HG03139 (cell line): ENCODE data around the gene MSL3B.

Experiments
- ATAC-seq: cut with Tn5 transposase; IDR thresholded peaks from one replicate; pipeline ENCODE4 v1.9.1; 2021; ENCODE audit not compliant: unreplicated experiment

Gene MSL3B

DNA sequence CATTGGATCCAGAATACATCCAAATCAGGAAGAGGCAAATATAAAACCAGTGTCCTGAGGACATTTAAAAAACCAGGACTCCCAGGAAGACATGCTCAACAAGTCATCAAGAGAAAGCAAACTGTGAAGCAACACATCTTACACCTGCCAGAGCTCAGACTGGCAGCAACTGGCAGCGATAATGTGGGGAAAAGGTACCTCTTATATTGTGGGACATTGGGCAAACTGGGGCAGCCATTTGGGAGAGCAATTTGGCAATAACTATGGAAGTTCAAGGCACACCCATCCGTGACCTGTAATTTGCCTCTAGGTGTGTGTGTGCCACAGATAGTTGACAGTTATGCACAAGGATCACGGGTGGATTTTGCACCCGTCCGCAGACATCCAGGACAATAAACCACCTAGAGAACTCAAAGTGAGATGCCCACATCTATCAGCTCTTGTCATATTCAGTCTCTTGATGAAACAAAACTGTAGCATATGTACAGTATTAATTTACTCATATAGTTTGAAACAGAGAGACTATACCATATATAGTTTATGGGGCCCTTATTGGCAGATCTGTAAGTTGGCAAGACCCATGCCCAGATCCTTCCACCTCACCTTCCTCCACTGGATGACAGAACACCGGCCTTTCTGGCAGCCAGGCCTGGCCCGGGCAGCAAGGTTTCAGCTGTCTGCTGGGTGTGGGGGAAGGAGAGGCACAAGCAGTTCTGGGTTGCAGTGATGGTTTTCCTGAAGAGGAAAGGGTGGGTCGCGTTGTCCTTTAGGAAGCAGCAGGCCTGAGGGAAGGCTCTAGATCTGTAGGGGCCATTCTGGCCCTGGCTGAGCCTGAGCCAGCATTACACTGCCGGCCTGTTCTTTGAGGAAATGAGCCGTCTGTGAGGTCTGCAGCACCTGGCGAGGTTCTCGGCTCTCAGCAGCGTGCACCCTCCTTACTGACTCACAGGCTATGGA, 32.7 kb downstream of the MSL3B start:
- no peak for ATAC-seq

DNA sequence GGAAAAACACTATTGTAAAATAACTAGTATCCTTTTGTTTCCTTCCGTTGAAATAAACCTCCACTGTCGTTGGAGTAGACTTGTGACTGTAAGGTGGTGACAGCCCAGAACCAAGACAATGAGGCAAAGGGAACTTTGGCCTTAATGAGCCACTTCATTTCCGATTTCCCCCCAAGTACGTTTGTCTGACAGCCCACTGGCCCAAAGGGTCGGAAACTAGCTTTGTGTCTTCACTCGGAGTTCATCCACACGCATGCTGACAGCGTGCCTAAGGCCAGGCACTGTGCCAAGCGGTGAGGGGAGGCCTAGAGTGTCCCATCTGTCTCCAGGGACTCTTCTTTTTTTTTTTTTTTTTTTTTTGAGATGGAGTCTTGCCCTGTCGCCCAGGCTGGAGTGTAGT, 34.8 kb downstream of the MSL3B start:
- no peak for ATAC-seq

DNA sequence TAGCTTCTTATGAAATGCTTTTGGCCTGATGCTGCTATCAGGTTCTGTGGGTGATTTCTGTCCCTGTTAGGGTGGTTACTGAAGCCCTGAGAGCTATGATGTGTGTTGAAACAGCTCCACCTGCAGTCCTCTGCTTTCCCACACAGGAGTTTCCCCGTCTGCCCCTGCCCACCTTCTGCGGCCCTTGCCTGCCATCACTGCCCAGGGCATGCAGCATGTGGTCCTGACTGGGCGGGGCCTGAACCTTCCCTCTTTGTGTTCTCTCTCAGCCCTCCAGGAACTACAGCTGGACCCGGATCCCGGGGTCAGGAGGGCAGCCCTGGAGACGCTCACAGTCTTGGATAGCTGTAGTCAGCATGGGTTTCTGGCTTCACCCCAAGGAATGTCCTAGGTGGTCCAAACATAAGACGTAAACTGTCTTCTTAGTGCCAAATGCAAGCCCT, 35.3 kb downstream of the MSL3B start:
- no peak for ATAC-seq

DNA sequence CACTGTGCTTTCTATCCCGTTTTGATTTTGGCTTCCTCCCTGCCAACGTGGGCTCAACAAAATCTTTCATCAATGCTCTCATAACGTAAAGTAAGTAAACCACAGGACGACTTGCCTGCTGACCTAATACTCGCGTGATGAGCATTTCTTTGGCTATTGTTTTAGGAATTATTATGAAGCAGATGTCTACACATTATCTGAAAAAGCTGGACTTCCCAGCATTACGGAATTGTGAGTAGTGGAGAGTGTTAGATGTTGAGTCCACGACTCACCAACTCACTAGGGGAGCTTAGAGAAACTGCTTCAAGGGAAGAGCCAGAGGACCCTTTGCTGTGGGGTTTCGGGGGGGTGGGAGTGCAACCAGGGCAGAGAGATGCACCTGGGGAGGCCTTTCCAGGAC, 35.8 kb downstream of the MSL3B start:
- ATAC-seq = no peak

DNA sequence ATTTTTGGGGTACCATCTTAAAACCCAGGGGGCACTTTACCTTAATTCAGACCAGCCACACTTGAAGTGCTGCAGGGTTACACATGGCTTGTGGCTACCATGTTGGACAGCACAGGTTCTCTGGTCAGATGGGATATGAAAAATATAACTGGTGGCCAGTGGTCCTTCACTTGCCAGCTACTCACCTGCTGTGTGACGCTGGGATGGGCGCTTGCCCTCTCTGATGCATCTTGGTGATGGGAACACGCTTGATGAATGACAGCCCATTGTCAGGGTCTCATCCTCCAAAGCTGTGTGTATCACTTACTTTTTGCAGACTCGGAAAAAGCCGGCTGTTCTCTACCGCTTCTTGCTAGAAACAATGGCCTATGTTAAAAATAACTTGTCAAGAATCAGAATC, 36.3 kb downstream of the MSL3B start:
- ATAC-seq = no peak

DNA sequence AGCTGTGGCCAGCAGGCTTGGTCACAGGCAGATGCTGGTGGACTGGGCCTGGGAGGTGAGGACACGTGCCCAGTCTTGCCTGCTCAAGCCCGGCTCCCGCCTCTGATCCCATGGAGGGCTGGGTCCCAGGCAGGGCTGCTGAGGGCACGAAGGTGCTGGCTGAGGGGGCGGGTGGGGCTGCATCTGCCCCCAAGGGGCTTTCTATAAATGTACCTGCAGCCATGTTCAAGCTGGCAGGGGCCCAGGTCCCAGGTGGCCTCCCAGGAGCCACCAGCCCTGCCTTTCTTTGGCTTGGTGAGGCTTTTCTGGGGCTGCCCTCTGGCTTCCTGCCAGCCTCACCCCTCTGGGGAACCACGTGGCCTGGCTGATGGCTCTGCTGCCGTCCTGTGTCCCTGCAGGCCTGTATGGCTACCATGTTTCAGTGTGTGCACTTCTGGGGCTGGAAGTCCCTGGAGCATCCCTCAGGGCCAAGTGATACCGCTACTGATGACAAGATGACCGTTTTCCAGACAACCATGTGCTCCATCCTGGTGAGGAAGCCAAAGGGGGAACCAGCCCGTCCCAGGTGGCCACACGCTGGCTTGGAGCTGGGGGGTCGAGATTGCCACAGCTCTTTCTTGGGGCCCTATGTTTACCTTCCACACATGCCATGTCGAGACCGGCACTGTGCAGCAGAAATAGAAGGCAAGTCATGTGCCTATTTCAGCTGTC, 37.0 kb downstream of the MSL3B start:
- no peak for ATAC-seq

DNA sequence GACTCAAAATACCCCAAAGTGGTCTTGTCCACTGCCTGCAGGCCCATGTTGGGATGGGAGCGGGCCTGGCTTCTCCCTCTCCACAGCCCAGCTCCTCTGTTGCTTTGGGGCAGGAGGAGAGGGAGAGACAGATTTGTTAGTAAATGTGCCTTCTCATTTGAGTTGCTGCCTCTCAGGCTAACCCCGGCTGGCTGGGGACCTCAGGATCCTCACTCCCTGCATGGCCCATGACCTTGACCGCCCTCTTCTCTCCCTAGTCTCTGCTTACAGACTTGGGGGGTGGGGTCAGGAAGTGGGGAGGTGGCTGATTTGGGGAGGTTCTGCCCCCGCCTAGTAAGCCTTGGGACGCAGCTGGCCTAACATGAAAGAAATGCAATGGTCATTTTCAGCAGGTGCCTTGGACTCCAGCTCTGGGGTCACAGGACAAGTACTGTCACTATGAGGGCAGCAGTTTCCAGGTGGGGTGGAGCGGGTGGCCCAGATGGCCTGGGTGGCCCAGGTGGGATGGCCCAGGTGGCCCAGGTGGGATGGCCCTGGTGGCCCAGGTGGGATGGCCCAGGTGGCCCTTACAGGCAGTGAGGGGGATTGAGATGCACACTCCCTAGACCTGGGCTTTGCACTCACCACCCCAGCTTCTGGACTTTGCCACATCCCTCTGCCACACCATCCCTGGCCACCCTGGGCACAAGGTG, 37.9 kb downstream of the MSL3B start:
- no peak for ATAC-seq

DNA sequence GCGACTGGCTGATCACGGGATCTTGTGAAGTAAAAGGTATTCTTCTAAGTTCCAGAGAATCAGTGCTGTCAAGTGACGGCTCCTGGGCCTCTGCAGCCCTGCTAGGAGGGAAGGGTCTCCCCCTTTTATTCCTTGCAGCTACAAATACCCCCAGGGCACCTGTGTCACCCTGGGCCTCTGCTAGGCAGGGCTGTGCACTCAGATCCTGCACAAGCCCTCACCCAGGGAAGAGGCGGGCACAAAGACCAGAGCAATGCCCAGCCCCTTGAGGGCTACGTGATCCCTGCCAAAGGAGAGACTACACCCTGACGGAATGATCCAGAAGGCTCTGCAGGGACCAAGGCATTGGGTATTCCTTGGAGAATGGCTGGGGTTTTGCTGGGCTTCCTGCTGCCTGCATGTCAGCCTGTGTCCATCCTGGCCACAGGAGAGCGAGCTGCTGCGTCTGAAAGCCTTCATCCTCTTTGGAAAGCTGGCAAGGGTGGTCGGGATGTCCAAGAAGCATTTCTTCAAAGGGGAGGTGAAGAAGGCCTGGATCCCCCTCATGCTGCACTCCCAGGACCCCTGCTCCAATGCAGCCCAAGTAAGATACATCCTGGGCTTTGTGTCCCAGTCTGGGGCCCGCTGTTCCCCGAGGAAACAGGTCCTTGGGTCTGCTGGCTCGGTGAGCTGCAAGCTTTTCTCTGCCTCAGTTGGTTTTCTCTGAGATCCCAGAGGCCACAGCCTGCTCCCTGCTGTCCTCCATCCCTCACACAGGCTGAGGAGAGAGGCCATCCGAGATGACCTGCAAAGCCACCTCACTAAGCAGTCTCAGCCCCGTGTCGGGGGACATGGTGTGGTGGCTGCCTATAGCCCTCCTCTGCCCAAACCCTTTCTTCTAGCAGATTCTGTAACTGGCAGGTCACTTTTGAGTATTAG, 38.7 kb downstream of the MSL3B start:
- no peak for ATAC-seq

DNA sequence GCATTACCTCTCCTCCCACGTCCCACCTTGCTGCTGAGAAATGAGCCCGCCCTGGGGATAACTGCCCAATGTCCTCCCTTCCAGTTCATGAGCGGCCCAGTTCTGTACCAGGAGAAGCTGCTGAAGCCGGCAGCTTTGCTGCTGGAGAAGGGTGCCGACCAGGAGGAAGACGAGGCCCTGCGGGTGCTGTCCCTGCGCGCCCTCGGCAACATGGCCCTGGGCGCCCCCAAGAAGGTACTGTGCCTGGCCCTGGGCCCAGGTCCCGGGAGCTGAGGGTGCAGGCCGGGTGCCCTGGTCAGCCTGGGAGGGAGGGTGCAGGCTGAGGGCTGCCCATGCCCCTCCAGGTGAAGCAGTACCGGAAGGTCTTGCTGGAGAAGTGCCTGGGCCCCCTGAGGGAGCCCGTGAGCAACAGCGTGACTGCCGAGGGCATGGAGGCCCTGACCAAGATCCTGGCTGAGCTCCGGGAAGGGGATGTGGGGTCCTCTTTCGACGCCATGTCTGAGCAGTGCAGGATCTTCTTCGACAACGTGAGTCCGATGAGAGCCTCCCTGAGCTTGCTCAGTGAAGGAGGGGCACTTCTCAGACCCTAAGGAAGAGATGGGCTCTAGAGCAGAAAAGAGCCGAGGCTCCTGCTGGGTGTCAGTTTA, 39.5 kb downstream of the MSL3B start:
- no peak for ATAC-seq

DNA sequence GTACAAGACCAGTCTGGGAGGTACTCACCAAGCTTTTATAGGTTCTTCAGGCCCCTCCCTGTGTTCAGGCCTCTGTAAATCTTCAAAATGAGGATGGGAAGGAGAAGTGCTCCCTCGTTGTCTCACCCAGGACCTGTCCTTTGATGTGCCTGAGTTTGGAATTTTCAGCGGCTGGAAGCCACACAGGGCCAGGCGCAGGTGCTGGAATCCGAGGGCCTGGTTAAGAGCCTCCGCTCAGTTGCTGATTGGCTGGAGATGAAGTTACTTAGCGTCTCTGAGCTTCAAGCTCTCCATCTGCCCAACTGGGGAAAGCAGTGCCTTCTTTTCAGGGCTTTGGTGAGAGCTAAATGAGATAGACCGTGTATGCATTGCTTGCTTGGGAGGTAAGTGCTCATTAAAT, 43.8 kb downstream of the MSL3B start:
- no peak for ATAC-seq

DNA sequence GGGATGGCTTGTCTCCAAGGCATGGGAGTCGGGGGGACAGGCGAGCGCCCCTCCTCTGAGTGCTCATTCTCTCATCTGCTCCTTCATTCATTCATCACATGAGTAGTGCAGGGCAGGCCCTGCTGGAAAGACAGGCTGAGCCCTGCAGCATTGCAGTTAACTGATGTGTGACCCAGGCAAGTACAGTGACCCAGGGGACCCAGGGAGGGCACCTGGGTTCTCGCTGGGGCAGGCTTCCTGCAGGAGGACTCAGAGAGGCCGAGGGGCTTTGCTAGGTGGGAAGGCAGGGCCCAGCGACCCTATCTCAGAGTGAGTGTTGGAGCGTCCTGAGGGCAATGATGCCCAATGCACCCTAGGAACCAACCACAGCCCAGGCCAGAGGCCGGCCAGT, 44.5 kb downstream of the MSL3B start:
- no peak for ATAC-seq

DNA sequence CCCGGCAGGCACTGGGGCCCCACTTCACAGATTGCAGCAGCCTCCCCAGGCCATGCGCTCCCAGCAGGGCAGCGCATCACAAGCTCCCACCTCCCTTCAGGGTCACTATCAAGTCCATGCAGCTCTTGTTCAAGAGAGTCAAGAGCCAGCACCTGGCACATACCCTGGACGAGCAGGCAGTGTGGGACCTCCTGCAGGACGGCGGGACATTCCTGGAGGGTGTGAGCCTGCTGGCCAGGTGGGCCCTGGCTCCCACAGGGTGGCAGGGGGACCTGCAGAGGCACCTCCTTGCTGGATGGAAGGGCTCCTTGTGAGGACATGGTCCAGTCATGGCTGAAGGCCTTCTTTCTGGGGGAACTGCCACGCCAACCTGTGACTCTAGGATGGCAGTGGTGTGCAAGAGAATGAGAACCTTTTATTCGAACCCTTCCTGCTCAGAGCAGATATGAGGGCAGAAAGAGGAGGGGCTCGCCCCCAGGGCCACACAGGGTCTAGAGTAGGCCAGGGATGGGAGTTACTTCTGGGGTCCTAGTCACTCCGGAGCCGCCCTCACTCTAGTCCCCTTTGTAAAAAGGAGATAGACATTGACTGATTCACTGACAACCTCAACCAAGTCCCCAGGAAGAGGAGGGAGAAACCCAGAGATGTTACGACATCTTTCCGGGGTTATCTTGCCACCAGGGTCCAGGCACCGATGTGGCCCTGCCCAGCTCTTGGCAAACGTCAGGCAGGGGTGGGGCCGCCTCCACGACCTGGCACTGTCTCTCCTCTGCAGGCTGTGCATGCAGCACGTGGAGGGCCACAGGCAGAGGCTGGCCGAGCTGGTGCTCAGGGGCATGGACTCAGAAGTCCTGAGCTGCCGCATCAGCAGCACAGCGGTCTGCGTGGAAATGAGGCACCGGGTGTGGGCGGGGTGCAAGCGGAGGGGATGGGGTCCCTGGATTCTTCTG, 45.1 kb downstream of the MSL3B start:
- no peak for ATAC-seq

DNA sequence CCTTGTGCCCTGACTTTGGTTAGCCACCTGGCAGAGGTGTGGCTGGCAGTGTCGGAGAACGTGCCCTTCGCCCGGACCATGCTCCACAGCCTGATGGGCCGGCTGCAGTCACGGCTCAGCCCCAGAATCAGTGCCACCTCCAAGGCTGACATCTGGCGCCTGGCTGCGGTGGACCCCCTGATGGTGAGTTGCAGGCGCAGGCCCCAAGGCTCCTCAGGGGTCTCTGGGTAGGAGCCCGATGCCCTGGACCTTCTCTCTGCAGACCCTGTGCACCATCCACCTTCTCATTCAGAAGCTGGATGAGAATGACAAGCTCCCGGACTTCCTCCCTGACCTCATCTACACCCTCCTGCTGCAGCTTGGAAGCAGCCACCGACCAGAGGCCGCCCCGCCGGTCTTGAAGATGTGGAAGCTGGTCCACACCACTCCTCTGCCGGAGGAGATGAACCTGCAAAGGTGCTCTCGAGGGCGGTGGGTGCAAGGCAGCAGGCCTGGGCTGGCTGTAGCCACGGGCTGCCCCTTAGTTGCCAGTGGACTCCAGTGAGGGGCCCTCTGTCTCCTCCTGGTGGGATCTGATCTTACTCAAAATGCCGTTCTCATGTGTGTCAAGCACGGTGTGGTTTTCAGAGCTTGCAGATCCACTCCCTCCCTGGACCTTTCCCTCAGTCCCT, 46.0 kb downstream of the MSL3B start:
- no peak for ATAC-seq

DNA sequence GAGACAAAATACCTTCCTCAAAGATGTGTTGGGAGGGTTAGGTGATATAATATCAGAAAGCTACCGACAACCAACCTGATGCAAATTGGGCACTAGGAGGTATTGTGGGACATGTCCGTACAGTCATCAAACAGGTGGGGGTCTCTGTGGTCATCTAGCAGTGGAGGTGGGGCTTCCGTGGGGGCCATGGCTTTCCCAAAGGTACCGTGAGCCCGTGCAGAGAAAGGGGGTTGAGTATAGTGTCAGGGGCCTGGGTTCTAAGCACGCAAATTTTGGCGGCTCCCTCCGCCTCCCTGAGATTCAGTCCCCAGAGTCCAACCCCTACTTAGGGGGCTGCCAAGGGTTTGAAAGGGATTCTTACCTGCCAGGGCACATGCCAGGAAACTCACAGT, 46.5 kb downstream of the MSL3B start:
- ATAC-seq = no peak

DNA sequence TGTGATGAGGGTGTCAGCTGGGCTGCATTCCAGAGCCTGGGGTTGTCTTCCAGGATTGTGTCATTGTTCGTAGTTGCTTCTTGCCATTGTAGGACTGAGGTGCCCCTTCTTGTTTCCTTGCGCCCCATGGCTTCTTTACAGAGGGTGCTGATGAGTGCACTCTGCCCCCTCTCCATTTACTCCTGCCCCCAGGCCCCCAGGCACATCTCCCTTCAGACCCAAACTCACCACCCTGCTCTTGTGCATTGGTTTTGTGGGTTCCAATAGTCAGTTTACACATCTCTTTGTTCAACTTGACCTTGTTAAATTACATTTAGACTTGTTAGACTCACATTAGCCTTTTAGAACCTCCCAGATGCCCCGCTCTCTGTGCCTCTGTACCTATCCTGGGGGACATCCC, 47.0 kb downstream of the MSL3B start:
- no peak for ATAC-seq

DNA sequence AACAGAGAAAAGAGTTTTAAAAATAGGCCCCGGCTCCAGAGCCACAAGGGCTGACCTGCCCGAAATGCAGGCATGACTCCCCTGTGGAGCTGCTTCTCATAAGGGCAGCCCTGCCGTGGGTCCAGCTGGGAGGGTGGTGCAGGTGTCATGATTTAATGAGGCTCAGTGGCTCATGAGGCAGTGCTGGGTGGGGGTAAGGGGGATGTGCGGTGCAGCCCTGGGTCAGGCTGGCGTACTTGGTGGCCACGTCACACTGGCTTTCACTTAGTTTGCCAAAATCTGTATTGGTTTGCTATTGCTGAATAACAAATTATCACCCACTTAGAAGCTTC, 47.4 kb downstream of the MSL3B start:
- ATAC-seq = no peak

DNA sequence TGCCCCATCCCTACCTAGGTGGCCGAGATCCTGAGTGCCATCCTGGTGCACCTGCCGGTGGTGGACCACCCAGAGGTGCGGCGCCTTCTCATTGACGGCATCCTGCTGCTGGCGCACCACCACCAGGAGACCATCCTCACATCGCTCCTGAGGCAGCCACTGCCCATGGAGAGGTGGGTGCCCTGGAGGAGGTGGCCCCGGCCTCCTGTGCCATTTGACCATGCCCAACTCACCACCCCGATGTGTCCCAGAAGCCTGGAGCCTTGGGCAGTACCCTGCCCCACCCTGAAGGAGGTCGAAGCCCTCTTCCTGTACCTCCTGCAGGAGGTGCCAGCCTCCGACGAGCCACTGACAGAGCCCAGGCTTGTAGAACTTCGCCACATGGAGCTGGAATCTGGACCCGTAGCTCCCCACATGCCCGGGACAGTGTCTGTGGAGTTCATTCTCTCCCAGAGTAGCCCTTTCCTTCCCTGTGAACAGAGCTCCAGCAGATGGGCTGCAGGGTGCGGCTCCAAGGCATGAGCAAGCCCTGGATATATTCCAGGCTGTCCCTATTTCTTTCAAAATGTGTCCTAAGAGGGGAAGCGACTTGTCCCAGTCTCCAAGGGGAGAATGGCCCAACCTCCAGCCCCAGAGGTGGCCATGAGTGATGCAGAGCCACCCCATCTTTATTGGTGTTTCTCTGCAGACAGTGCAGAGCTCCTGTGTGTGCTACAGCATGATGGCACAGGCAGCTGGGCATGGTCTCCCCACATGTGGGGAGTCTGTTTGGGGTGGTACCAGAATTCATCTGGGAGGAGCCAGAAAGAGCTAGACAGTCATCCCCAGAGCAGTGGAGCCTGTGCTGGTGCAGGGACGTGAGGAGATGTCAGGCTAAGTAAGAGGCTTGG, 48.1 kb downstream of the MSL3B start:
- ATAC-seq = no peak
